DMS 273 (cell line): Measurements from ENCODE around the gene HAUS3.

Experiments
- DNase-seq: peaks from one replicate; lab custom pipeline; 2025; ENCODE audit not compliant: unreplicated experiment; lab: John Stamatoyannopoulos, UW

The HAUS3 gene

GRCh38 chr4:2241410-2242353 is at the start of gene HAUS3, which contains the start of gene POLN:
HAUS3 (minus strand) TSS chr4:2242121; CDS start chr4:2240946, 1,175 bp downstream.
POLN (minus strand) TSS chr4:2242121; CDS start chr4:2229231, 12,890 bp downstream.
- peak; percentile 97 for DNase-seq

GRCh38 chr4:2290974-2291704 is 49.2 kb upstream of the HAUS3 start:
- no peak for DNase-seq

- no peak for DNase-seq
Observed at GRCh38 chr4:2290488-2290887, 48.6 kb upstream of the HAUS3 start.

GRCh38 chr4:2289955-2290333 is 48.0 kb upstream of the HAUS3 start:
- DNase-seq: no peak

GRCh38 chr4:2289311-2289954 is 47.5 kb upstream of the HAUS3 start:
- DNase-seq: no peak

GRCh38 chr4:2288051-2288541 is 46.2 kb upstream of the HAUS3 start:
- no peak for DNase-seq

- no peak for DNase-seq
Observed at GRCh38 chr4:2287594-2287915, 45.6 kb upstream of the HAUS3 start.

- DNase-seq: no peak
Observed at GRCh38 chr4:2286904-2287593, 45.1 kb upstream of the HAUS3 start.

GRCh38 chr4:2285613-2286381 is 43.9 kb upstream of the HAUS3 start:
- DNase-seq: no peak

GRCh38 chr4:2284934-2285612 is 43.2 kb upstream of the HAUS3 start:
- DNase-seq: no peak

GRCh38 chr4:2284161-2284933 is 42.4 kb upstream of the HAUS3 start:
- DNase-seq: no peak

- no peak for DNase-seq
Observed at GRCh38 chr4:2283199-2283711, 41.3 kb upstream of the HAUS3 start.

GRCh38 chr4:2281575-2282343 is 39.8 kb upstream of the HAUS3 start:
- peak; percentile 24 for DNase-seq

GRCh38 chr4:2280531-2281300 is 38.8 kb upstream of the HAUS3 start:
- DNase-seq: peak; percentile 43

- DNase-seq: no peak
Observed at GRCh38 chr4:2277956-2278355, 36.0 kb upstream of the HAUS3 start.

GRCh38 chr4:2276581-2277325 is 34.8 kb upstream of the HAUS3 start:
- peak; percentile 48 for DNase-seq
